GM10847 (cell line): Measurements from ENCODE around the gene LRRC27.

ENCODE experiments used
- POLR2A ChIP-seq: IDR thresholded peaks from 2 replicates; pipeline ENCODE4 v1.6.1; 2011; ENCODE audit not compliant: insufficient read length; ENCODE audit errors: extremely low read depth

Gene LRRC27

GRCh38 chr10:132368881-132369635 lies 37.1 kb downstream of the LRRC27 start:
- TF ChIP-seq POLR2A = no peak

GRCh38 chr10:132369636-132370185 lies 37.7 kb downstream of the LRRC27 start:
- TF ChIP-seq POLR2A = no peak

- no peak for TF ChIP-seq POLR2A
Observed at GRCh38 chr10:132370426-132371340, 38.7 kb downstream of the LRRC27 start.

GRCh38 chr10:132371641-132372081 lies 39.7 kb downstream of the LRRC27 start:
- no peak for TF ChIP-seq POLR2A

- no peak for TF ChIP-seq POLR2A
Observed at GRCh38 chr10:132372516-132373095, 40.6 kb downstream of the LRRC27 start.

- no peak for TF ChIP-seq POLR2A
Observed at GRCh38 chr10:132373241-132373955, 41.4 kb downstream of the LRRC27 start.

GRCh38 chr10:132374176-132374575 lies 42.2 kb downstream of the LRRC27 start:
- TF ChIP-seq POLR2A = no peak

GRCh38 chr10:132374612-132375011 lies 42.6 kb downstream of the LRRC27 start:
- TF ChIP-seq POLR2A = no peak

GRCh38 chr10:132375116-132375794 lies 43.3 kb downstream of the LRRC27 start:
- TF ChIP-seq POLR2A = no peak

GRCh38 chr10:132375795-132376297 lies 43.9 kb downstream of the LRRC27 start:
- TF ChIP-seq POLR2A = no peak

- no peak for TF ChIP-seq POLR2A
Observed at GRCh38 chr10:132376394-132376851, 44.4 kb downstream of the LRRC27 start.

GRCh38 chr10:132377326-132377725 lies 45.3 kb downstream of the LRRC27 start:
- TF ChIP-seq POLR2A = no peak

- TF ChIP-seq POLR2A = no peak
Observed at GRCh38 chr10:132381741-132382140, 49.7 kb downstream of the LRRC27 start.
